H4 (cell line): ENCODE data around the gene PPARA. TPM values are rescaled to one million over a fixed set of nuclear protein-coding genes. Genes with fewer than 3 reads are reported as not detected.
"Not testable (repeated sequence)": the region's sequence is repeated elsewhere in the genome, so short reads cannot be mapped to it uniquely, and the experiment has no call there.

ENCODE experiments used
- DNase-seq: peaks from one replicate; pipeline ENCODE4 v3.0.0-alpha.2; 2015; ENCODE audit warnings: low spot score
- total RNA-seq: library from RNA; depleted of rRNA; stranded (reverse); fragments of >200 nt; shearing (Covaris generic); gene quantifications from 2 replicates; pipeline ENCODE4 v1.2.3, GENCODE V29; 2014

The PPARA gene
- total RNA-seq, 1 experiment from 2014 or later, result 4.6 TPM

DNA sequence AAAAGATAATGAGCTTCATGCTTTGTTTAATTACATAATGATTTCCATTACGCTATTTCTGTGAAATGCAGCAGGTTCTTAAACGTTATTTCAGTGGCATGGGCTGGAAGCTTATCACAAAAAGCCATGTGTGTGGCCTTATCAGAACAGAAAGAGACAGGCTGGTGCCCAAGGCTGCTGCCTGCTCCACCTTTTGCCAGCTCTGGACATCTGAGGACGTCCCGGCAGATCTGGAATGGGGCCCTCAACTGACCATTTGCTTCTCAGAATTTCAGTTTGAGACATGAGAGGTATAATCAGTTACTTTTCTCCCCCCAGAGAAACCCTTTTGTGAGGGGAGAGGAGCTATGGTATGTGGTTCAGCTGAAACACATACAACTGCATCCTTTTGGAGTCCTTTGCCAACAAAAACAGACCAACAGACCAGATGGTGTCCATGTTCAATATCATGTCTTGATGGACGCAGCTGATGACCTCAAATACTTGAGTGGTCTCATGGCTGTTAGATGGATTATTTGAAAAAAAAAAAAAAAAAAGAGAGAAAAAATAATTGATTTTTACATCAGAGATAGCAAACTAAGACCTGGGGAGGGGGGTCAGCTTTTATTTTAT is 91.2 kb downstream of the PPARA start:
- no peak for DNase-seq

DNA sequence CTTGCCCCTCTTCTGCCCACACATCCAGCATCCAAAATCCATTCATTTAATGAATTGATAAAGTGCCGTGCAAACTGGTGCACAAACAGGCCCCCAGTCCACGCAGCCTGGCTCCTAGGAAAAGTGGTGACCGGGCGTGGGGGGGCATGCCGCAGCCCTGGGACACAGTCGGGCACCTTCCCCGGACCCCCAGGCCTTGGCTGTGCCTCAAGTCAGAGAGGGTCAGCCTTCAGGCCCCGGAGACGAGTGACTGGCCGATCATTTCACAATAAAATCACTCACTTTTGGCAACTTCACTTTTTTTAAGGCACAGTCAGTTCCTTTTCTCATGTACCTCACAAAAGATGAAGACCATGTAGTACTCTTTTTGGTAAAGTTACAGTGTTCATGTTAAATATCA is 91.8 kb downstream of the PPARA start:
- no peak for DNase-seq

DNA sequence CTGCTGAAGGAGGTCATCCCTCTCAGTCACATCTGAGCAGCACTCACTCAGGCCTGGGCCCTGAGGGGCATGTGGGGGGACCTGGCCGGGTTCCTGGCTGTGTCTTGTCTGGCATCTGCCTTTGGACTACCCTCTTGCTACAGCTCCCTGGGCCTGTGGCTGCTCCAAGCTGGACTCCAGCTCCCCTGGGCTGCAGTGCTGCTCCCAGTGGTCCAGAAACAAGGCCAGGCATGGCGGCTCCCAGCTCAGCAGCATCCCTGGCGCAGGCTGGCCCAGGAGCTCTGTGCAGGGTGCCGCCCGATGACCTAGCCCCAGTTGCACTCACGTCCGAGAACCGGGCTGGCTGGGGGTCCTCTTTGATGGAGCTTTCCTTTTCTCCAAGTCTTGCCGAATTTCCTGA is 94.4 kb downstream of the PPARA start:
- no peak for DNase-seq

DNA sequence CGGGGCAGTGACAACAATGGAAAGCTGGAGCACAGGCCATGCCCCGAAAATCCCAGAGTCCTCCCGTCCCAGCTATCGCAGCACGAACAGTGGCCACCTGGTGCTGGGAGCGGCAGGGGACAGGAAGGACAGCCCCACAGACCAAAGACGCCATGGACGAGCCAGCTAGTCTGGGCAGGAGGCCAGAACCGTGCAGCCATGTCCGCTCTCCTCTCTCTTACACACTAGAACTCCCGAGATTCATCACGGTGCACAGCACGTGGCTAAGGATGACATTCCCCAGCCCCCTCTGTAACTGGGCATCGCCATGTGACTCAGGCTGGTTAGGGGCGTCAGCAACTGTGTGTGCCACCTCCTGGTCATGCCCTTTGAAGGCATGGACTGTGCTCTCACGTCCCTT is 95.2 kb downstream of the PPARA start:
- DNase-seq, result no peak

DNA sequence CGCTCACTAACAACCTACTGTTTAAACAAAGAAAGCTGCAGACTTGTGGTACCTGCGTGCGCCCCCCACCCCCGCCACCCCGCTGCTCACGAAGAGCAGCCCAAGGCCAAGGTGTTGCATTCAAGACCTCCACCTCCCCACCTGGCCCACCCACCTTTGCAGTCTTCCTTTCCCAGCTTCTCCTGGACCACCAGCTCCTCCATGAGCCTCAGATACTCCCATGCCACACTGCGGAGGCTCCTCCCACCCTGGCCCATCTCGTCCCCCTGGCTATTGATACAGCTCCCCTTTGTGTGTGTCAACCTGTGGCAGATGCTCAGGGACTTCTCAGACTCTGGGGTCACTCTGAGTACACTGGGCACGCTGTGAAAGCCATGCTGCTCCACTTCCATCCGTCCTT is 95.9 kb downstream of the PPARA start:
- DNase-seq, result no peak

DNA sequence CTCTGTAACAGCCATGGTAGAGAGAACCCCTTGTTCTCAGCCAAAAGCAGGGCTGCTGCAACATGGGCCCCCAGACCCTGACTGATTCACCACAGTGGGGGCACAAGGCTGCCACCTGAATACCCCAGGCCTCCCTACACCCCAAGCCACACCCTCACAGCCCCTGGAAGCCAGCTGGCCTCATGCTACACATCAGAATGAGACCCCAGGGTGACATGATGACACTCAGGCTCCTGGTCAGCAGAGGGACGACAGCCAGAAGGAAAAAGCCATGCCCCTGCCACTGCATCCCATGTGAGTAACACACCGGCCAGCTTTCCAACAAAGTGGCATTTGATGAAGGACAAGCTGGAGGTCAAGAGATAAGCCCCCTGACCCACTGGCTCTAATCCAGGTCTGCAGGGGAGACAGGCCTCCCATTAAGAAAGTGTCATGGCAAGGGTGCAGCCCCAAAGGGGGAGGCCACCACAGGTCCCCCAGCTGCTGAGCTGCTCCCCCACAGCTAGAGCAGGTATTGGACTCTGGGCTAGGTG is 97.2 kb downstream of the PPARA start:
- DNase-seq, result no peak

DNA sequence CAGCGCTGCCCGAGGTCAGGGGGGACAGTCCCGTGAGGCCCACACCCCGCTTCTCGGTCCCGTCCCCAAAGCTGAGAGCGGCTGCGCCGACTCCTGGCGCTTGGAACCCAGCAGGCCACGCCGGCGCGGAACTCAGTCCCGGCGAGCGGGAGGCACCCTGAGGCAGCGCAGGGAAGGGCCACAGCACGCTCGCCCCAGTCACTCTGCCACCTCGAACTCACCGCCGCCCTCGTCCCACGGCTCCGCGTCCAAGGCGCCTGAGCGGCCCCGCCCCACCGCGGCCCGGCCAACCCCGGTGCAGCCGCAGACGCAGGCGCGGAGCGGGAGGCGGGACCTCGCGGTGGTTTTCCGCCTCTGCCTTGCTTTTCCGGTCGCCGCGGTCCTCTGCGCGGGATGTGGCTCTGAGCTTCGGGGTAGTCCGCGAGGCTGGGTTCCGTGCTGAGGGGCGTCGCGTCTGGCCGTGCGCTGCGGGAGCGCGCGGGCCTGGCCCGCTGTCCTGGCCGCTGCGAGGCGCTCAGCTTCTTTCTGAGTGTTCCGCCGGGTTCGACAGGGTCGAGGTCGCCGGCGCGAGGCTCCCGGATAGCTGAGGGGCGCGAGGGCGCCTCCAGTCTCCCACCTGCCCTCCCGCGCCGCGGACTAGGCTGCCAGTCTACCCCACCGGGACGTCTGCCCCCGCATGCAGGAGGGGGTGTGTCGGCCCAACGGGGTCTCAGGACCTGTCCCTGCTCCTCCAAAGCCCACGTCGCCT is 99.9 kb downstream of the PPARA start, which contains the start of gene CDPF1:
Gene CDPF1 (minus strand): TSS at position 259 of the 748 bp plus-strand sequence. CDS start 2,009 bp downstream, outside the sequence.
- peak; percentile 76 for DNase-seq

DNA sequence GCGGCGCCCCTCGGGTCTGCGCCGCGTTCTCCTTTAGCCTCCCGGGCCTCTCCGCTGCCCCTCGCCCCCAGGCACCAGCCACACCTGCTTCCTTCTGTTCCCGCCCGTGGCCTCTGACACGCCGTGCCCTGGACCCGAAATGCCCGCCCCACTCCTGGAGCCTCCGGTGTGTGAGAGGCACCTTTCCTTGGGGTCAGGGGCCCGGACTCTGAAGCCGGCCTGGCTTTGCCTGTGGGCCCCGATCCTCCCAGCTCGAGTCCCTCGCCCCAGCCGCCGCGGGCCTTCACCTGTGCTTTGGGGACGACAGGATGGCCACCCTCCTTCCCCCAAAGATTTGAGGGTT is 100.4 kb downstream of the PPARA start:
- no peak for DNase-seq

DNA sequence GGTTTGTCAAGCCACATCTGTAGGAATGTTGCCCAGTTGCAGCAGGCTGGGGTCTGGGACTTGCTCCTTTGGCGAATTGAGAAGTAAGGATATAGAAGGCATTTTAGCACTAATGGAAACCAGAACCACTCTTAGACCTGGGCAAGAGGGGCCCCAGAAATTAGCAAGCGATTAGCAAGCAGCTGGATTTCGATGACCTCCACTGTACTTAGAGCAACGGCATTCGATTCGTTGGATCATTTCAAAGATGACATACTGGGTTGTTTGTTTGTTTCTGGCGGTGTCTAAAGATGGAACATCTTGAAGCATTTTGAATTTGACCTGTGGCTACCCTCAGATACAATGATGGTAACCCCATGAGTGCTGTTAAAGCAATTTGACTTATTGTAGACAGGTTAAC is 100.9 kb downstream of the PPARA start:
- DNase-seq, result no peak

DNA sequence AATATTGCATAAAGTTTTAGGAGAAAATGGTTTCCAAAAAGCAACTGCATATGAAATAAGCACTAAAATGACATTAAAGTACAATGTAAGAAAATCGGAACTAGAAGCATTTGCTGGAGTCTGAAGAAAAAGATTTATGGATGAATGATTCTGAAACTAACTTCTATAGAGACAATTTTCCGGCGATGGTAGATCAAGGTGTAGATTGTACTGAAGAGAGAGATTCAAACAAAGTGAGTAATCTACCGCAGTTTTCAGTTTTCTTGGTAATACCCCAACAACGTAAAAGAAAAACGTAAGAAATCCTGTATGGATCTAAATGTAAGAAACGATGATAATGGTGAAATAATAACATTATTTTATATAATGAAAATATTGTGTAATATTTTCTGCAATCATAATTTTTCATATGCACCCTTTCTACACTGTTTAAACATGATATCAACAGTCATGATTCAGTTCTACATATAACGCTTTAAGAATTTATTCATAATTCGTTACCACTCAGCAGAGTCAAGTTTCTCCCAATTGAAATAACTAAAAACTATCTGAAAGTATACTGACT is 101.6 kb downstream of the PPARA start:
- DNase-seq, result no peak

DNA sequence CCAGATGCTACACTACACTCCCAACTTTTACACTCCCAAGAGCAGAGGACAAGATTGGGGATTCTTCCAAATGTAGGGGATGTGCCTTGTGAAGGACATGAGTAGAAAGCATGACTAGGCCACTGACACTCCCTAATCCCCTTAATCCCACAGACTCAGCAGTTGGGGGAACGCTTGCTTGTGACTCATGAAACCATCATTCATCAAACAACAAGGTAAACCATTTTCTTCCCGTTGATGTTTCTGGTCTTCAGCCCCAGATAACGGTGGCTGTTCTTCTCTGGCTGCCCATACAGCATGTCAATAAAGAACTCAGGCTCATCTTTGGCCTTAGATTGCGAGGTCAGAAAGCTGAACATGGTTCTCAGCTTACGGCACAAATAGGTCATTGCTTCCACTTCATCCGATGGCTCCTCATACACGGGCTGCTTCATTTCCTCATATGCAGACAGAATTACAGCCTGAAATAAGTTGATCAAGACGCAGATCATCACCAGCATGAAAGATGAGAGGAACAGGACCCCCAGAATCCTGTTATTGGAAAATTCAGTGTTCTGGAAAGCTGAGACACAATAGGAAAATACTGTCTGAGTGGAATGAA is 106.1 kb downstream of the PPARA start:
- DNase-seq, result no peak

DNA sequence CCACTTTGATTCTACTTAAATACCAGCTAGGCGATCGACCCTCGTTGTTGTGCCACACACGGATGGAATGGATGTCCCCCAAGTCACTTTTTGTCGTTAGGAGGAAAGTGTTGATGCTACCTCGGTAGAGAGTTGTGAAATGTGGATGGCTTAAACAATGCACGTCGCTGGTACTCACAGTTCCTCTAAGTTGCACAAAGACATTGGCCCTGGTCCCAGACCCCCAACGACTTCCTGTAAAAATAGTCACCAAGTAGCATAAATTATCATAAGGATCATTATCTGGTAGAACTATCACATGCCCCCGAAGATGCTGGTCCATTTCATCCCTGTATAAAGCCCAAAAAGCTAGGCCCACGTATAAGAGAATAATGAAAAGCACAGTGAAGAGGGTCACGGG is 109.0 kb downstream of the PPARA start:
- no peak for DNase-seq

DNA sequence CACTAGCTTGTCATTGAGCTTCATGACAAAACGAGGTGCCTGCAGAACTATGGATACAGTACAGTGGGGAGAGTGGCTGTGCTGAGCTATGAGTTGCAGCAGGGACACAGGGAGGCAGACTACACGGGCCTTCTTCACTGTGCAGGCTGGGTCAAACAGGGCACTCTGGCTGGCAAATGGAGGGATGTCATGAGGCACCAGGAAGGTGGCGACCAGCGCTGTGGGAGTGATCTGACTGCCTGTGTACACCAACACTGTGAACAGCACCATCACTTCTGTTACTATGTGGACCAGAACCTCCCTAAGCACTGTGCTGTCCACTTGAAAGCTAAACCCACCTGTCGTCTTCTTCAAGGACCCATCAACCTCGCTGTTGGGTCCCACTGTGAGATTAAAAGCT is 109.7 kb downstream of the PPARA start:
- no peak for DNase-seq

DNA sequence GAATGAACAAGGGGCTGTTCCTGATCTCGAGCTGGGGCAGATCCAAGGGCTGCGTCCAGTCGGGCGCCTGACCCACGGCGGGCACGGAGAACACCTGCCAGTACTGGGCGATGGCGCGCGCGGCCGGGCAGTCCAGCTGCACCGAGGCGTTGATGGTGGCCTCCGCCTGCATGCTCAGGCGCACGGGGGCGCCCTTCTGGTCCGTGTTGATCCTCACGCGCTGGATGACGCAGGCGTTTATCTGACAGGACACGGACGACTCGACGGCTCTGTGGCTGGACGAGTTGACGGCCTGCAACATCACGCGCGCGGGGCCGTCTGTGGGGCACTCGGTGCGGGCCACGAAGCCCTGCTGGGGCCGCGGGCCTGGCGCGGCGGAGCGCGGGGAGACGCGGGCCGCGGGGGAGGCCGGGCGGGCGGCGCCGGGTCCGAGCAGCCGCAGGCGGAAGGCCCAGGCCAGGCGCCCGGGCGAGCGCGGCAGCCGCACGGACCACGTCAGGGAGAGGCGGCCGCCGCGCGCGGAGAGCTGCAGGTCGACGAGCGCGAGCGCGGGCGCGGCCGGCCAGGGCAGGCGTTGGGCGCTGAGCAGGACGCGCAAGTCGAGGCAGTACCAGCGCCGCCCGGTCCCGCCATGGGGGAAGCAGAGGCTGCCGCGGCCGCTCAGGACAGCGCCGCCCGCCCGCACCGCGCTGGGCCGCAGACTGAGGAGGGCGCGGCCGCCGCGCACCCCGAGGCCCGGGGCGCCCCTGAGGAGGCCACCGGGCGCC is 112.3 kb downstream of the PPARA start:
- no peak for DNase-seq

DNA sequence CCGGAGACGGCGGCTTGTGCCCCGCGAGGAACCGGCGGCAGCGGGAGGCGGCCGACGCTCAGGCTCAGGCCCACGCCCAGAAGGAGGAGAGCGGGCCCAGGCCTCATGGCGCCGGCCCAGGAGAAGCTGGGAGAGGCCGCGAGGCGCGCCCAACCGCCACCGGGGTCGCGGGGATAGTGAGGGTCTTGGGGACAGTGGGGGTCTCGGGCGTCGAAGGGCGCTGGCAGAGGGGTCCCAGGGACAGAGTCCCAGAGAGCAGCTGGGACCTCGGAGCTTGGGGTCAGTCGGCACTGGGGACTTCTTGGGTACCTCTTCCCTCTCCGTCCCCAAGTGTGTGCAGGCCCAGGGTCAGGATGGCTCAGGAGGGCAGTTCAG is 112.9 kb downstream of the PPARA start, which contains the start of gene PKDREJ:
Gene PKDREJ (minus strand): TSS at position 128 of the 375 bp plus-strand sequence. CDS start 21 bp downstream, at position 107.
- DNase-seq, result no peak

DNA sequence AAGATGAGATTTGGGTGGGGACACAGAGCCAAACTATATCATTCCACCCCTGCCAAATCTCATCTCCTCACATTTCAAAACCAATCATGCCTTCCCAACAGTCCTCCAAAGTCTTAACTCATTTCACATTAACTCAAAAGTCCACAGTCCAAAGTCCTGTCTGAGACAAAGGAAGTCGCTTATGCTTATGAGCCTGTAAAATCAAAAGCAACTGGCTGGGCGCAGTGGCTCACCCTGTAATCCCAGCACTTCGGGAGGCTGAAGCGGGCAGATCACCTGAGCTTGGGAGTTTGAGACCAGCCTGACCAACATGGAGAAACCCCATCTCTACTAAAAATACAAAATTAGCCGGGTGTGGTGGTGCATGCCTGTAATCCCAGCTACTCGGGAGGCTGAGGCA is 114.2 kb downstream of the PPARA start:
- DNase-seq, result not testable (repeated sequence)

DNA sequence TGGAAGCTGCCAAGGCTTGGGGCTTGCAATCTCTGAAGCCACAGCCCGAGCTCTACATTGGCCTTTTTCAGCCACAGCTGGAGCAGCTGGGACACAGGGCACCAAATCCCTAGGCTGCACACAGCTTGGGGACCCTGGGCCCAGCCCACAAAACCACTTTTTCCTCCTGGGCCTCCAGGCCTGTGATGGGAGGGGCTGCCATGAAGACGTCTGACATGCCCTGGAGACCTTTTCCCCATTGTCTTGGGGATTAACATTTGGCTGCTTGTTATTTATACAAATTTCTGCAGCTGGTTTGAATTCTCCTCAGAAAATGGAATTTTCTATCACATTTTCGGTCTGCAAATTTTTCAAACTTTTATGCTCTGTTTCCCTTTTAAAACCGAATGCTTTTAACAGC is 115.3 kb downstream of the PPARA start:
- not testable (repeated sequence) for DNase-seq

DNA sequence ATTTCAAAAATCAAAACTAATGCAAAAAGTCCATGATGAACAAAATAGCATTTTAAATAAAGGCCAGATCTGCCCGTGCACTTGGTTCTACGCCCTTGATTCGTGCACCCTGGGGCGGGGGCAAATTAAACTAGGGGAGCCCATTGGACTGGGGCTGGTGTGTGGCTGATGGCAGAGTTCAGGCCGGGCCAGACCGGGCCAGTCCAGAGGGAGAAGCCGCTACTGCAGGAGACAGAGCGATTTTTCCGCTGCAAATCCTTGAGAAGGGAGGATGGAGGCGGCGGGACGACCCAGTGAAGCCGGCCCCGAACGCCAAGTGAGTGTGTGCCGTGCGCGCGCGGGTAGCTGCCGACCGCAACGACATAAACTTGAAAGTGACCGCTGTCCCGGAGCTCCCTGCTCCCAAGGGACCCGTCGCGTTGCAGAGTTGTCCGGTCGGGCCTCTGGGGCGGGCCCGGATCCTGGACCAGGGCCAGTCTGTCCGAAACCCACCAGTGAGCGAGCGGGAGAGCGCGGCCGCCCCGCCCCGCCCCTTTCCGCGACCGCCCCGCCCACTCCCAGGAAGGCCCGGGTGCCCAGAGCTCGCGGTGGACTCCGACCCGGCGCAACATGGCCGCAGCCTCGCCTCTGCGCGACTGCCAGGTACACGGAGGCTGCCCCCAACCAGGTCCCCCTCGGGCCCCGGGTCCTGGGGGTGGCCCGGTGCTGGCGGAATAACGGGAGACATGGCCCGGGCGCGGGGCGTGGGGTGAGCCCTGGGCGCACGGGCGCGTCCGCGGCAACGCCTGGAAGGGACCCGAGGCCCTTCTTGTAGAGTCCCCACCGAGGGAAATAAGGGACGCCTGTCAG is 117.3 kb downstream of the PPARA start, which contains the start of gene TTC38:
Gene TTC38 (plus strand): TSS at position 578 of the 849 bp plus-strand sequence. CDS start 32 bp downstream, at position 610.
- DNase-seq, result peak; percentile 70

DNA sequence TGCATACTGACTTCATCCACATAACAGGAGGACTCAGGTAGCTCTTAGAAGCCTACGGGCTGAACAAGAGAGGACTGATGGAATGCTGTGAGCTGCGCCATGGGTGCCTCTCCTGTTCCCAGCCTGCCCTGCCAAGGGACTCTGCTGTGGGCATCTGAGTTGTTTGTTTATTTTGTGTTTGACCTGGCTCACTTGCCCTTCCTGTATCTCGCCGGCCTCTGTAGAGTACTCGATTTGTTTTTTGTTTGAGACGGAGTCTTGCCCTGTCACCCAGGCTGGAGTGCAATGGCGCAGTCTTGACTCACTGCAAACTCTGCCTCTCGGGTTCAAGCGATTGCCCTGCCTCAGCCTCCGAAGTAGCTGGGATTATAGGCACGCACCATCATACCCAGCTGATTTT is 119.2 kb downstream of the PPARA start:
- DNase-seq, result no peak

DNA sequence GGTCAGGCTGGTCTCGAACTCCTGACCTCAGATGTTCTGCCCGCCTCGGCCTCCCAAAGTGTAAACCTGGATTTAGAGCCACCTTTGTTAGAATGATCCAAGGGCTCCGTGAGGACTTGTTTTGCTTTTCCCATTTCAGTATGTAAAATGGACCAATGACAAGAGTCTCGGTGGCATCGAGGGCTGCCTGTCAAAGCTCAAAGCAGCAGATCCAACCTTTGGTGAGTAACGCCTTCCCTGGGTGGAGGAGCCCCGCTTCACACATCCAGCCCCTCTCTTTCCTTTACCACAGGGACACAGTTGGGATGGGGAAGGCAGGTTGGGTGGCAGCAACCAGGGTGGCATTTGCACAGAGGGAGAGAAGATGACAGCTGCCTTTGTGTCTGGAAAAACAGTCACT is 121.9 kb downstream of the PPARA start:
- DNase-seq, result no peak
